Esophagus squamous epithelium (tissue), 5 donors: Measurements from ENCODE around the gene RAN. TPM values are rescaled to one million over a fixed set of nuclear protein-coding genes. Genes with fewer than 3 reads are reported as not detected.

Experiments
- DNase-seq: peaks from one replicate; lab custom pipeline; 2025; lab: John Stamatoyannopoulos, UW
- H3K27ac ChIP-seq, 4 donors: fragments of 200-600 bp; sonication (generic); one replicate each; pipeline ENCODE4 v1.5.1; 2016 to 2019; ENCODE audit warnings: mild to moderate bottlenecking in 1 of 4
- H3K27me3 ChIP-seq, 4 donors: fragments of 200-600 bp; sonication (generic); 1 replicate in 3 of 4; 2 replicates in 1 of 4; pipeline versions ENCODE4 v1.5.1 to v1.6.0; 2017 to 2021; ENCODE audit warnings: antibody characterized with exemption in 1 of 4
- H3K36me3 ChIP-seq, 3 donors: fragments of 200-600 bp; sonication (generic); one replicate each; pipeline ENCODE4 v1.5.1; 2016 to 2019
- H3K4me1 ChIP-seq, 3 donors: fragments of 200-600 bp; sonication (generic); one replicate each; pipeline ENCODE4 v1.5.1; 2017 to 2019
- H3K4me3 ChIP-seq, 4 donors: fragments of 200-600 bp; sonication (generic); 1 replicate in 3 of 4; 2 replicates in 1 of 4; pipeline ENCODE4 v1.5.1; 2016 to 2019; ENCODE audit warnings: mild to moderate bottlenecking in 2 of 4, moderate library complexity in 1 of 4
- H3K9me3 ChIP-seq, 3 donors: fragments of 200-600 bp; sonication (generic); one replicate each; pipeline ENCODE4 v1.5.1; 2016 to 2019
- CTCF ChIP-seq, 6 experiments: fragments of 450-650 bp in 4 of 6; fragments of 200-600 bp in 2 of 6; sonication (generic) in 2 of 6; IDR thresholded peaks; one replicate each; pipeline ENCODE4 v1.5.1; 2016 to 2019; ENCODE audit warnings: antibody characterized with exemption in 6 of 6, mild to moderate bottlenecking in 4 of 6, moderate library complexity in 4 of 6
- POLR2A ChIP-seq, 4 donors: fragments of 450-650 bp; IDR thresholded peaks; one replicate each; pipeline ENCODE4 v1.6.1; 2017; ENCODE audit warnings: antibody characterized with exemption in 4 of 4, mild to moderate bottlenecking in 4 of 4, moderate library complexity in 3 of 4
- WGBS, 2 donors: methylation state at CpG; one replicate each; pipeline ENCODE4 v1.1.5; 2018; 5-methylcytosine and 5-hydroxymethylcytosine counted together
- intact Hi-C: fragments of 100-400 bp; cut with DNase I; formaldehyde crosslinking; loops from one replicate; pipeline ENCODE4 v1.15.0; 2022
- total RNA-seq, 4 donors: library from RNA; depleted of rRNA; stranded (reverse); fragments of >200 nt; gene quantifications; one replicate each; pipeline ENCODE4 v1.1.0, GENCODE V29; 2016
- donor health status: DM: yes; HTN: yes; CAD: no.

Gene RAN
- 100 to 1,000 TPM; 204 to 375 (median 325) TPM for total RNA-seq

- Histone ChIP-seq H3K36me3 (peaks cover 0 to 37% (median 12%) of the 10 kb centered on the region in 3 donors), H3K4me3 (peak within 1 kb of the TSS; percentile 80 to 97 (median 94)), H3K4me1 (peaks cover 0 to 39% (median 24%) of the 10 kb centered on the region in 3 donors), H3K27me3 (no peaks in the 10 kb centered on the region), H3K27ac (peak within 1 kb of the TSS; percentile 92 to 99 (median 98)), H3K9me3 (no peaks in the 10 kb centered on the region)
- DNase-seq = peak; percentile 66
- TF ChIP-seq POLR2A (IDR thresholded peaks at IDR 0.05) (peak in 3 of 4 donors; percentile 42 to 60 (median 46)), CTCF (IDR thresholded peaks at IDR 0.05) (no peak)
- 0 to 24% methylated on average over 9 of the region's 118 CpGs for WGBS, 2 donors
- intact Hi-C loops = no loop called here
These were observed at the start of gene RAN for GRCh38 chr12:130871286-130872178. RAN (plus strand) TSS chr12:130872066; CDS start chr12:130872594, 528 bp downstream.

- no peaks in the 10 kb centered on the region for H3K9me3 ChIP-seq
- no peak overlapping the region for H3K4me3 ChIP-seq
- WGBS, 2 donors = 90 to 91% methylated on average over 6 of the region's 6 CpGs
- H3K27me3 ChIP-seq = no peaks in the 10 kb centered on the region
- TF ChIP-seq POLR2A (IDR thresholded peaks at IDR 0.05) = no peak
- no peak for TF ChIP-seq CTCF (IDR thresholded peaks at IDR 0.05)
- peaks cover 0 to 29% (median 4%) of the 10 kb centered on the region in 3 donors for H3K36me3 ChIP-seq
- no peak for DNase-seq
- no peak overlapping the region for H3K27ac ChIP-seq
- intact Hi-C loops = no loop called here
- peaks cover 0 to 12% (median 3%) of the 10 kb centered on the region in 3 donors for H3K4me1 ChIP-seq
These were observed 46.1 kb upstream of the RAN start for GRCh38 chr12:130825771-130826150.

- intact Hi-C loops = no loop called here
- WGBS, 2 donors = 64 to 76% methylated on average over 13 to 14 of the region's 21 CpGs
- DNase-seq = no peak
These were observed 45.6 kb upstream of the RAN start for GRCh38 chr12:130826151-130826801.

GRCh38 chr12:130827432-130827831 lies 44.4 kb upstream of the RAN start:
- no peaks in the 10 kb centered on the region for H3K9me3 ChIP-seq
- peak overlapping the region in 3 of 4 donors; percentile 20 to 69 (median 57) for H3K27ac ChIP-seq
- H3K4me1 ChIP-seq = peaks cover 0 to 14% (median 3%) of the 10 kb centered on the region in 3 donors
- H3K27me3 ChIP-seq = no peaks in the 10 kb centered on the region
- 78 to 83% methylated on average over 3 of the region's 3 CpGs for WGBS, 2 donors
- no peak for TF ChIP-seq CTCF (IDR thresholded peaks at IDR 0.05)
- TF ChIP-seq POLR2A (IDR thresholded peaks at IDR 0.05) = no peak
- H3K36me3 ChIP-seq = peaks cover 0 to 21% (median 4%) of the 10 kb centered on the region in 3 donors
- intact Hi-C loops = no loop called here
- DNase-seq = no peak
- no peak overlapping the region for H3K4me3 ChIP-seq

More at GRCh38 chr12:130826151-130826801, 45.6 kb upstream of the RAN start:
- Histone ChIP-seq H3K27ac (no peak overlapping the region), H3K4me1 (peaks cover 0 to 12% (median 3%) of the 10 kb centered on the region in 3 donors), H3K4me3 (no peak overlapping the region), H3K36me3 (peaks cover 0 to 24% (median 4%) of the 10 kb centered on the region in 3 donors), H3K27me3 (no peaks in the 10 kb centered on the region), H3K9me3 (no peaks in the 10 kb centered on the region)
- TF ChIP-seq CTCF (IDR thresholded peaks at IDR 0.05) (peak; percentile 36 to 66 (median 53)), POLR2A (IDR thresholded peaks at IDR 0.05) (no peak)
